ENCODE results near the gene TUBD1. TPM values are rescaled to one million over a fixed set of nuclear protein-coding genes. Genes with fewer than 3 reads are reported as not detected.

Gene TUBD1
- total RNA-seq, 2 experiments from 2014 or later = 8.6 to 13.0 TPM

DNA sequence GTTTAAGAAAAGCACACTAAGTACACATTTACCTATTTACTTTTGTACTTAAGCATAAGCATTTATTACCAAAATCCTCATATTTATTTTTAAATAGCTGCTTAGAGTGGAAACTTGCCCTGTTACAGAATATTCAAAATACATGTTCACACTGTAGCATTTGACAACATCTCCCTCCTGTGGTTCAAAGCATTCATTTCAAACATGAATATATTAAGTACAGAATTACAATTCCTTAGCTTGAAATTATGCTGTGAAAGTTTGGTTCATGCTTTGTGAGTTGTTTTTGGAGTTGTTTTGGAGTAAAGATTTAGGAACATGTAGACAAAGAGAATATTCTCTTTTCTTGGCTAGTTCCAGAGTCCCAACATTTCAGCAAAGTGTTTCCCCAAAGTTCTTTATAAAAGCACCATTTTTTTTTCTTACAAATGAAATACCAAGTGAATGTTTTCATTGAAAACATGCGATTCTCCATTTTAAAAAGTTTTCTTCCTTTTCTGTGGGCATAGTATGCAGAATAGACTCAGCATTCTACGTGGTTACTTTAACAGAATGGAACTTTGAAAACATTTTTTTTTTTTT is 33.2 kb downstream of the TUBD1 start:
- Histone ChIP-seq H4K20me1 (ENCODE audit: insufficient read depth, low read length) (no peaks in the 10 kb centered on the region), H3K27ac (ENCODE audit: low read depth, low read length, poor library complexity, severe bottlenecking) (no peak overlapping the region), H3K9me2 (ENCODE audit: insufficient read depth, low read length) (no peaks in the 10 kb centered on the region), H2AFZ (ENCODE audit: low read length) (no peak overlapping the region), H3K9me3 (ENCODE audit: low read length) (no peaks in the 10 kb centered on the region), H3K79me2 (ENCODE audit: insufficient read depth, low read depth, low read length) (no peaks in the 10 kb centered on the region), H3K36me3 (ENCODE audit: insufficient read depth, low read length) (peaks cover 28% of the 10 kb centered on the region), H3K4me2 (ENCODE audit: low read length) (no peak overlapping the region), H3K4me1 (ENCODE audit: insufficient read depth, low read length, poor library complexity, severe bottlenecking) (no peaks in the 10 kb centered on the region), H3K4me3 (ENCODE audit: low read depth, low read length, poor library complexity, severe bottlenecking) (no peak overlapping the region)
- intact Hi-C loops (cut with micrococcal nuclease; ENCODE audit: unreplicated experiment) = loop anchor here (2.0 kb wide), 1 partner anchor 107 kb away; no protein-coding TSS in a partner anchor
- DNase-seq (ENCODE audit: low spot score) = peak; percentile 47
- TSS peak; percentile 73 for BruUV-seq (replicated peaks)
- ChIA-PET CTCF (ENCODE audit: unreplicated experiment) (interaction anchor here (0.6 to 0.7 kb wide), 2 partner anchors 45 to 110 kb away, joined by 3 read pairs; no protein-coding TSS in a partner anchor), POLR2A (interaction anchor here (0.6 kb wide), 1 partner anchor 29 kb away, joined by 3 read pairs; no protein-coding TSS in a partner anchor)
- no peak for TF ChIP-seq EZH2phosphoT487 (IDR thresholded peaks at IDR 0.05; ENCODE audit: borderline replicate concordance, low read depth, low read length)
- TF ChIP-seq, protein P1, sequence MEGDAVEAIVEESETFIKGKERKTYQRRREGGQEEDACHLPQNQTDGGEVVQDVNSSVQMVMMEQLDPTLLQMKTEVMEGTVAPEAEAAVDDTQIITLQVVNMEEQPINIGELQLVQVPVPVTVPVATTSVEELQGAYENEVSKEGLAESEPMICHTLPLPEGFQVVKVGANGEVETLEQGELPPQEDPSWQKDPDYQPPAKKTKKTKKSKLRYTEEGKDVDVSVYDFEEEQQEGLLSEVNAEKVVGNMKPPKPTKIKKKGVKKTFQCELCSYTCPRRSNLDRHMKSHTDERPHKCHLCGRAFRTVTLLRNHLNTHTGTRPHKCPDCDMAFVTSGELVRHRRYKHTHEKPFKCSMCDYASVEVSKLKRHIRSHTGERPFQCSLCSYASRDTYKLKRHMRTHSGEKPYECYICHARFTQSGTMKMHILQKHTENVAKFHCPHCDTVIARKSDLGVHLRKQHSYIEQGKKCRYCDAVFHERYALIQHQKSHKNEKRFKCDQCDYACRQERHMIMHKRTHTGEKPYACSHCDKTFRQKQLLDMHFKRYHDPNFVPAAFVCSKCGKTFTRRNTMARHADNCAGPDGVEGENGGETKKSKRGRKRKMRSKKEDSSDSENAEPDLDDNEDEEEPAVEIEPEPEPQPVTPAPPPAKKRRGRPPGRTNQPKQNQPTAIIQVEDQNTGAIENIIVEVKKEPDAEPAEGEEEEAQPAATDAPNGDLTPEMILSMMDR (conservative IDR thresholded peaks at IDR 0.05; ENCODE audit: low read length) = peak; percentile 80

DNA sequence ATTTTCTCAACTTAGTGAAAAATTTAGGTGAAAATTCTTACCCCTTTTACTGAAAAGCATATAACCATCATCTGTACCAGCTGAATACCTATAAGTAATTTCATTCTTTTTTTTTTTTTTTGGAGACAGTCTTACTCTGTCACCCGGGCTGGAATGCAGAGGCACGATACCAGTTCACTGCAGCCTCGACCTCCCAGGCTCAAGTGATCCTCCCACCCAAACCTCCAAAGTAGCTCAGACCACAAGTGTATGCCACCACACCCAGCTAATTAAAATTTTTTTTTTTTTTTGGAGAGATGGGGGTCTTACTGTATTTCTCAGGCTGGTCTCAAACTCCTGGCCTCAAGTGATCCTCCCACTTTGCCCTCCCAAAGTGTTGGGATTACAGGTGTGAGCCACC is 33.8 kb downstream of the TUBD1 start:
- Histone ChIP-seq H3K79me2 (ENCODE audit: insufficient read depth, low read depth, low read length) (no peaks in the 10 kb centered on the region), H3K9me3 (ENCODE audit: low read length) (no peaks in the 10 kb centered on the region), H3K36me3 (ENCODE audit: insufficient read depth, low read length) (peaks cover 28% of the 10 kb centered on the region), H4K20me1 (ENCODE audit: insufficient read depth, low read length) (no peaks in the 10 kb centered on the region), H3K4me1 (ENCODE audit: insufficient read depth, low read length, poor library complexity, severe bottlenecking) (peaks cover 2% of the 10 kb centered on the region), H2AFZ (ENCODE audit: low read length) (no peak overlapping the region), H3K27ac (ENCODE audit: low read depth, low read length, poor library complexity, severe bottlenecking) (no peak overlapping the region), H3K4me3 (ENCODE audit: low read depth, low read length, poor library complexity, severe bottlenecking) (no peak overlapping the region), H3K9me2 (ENCODE audit: insufficient read depth, low read length) (no peaks in the 10 kb centered on the region), H3K4me2 (ENCODE audit: low read length) (no peak overlapping the region)
- DNase-seq (ENCODE audit: low spot score) = no peak
- TF ChIP-seq EZH2phosphoT487 (IDR thresholded peaks at IDR 0.05; ENCODE audit: borderline replicate concordance, low read depth, low read length) = no peak
- TF ChIP-seq, protein P1 (conservative IDR thresholded peaks at IDR 0.05; ENCODE audit: low read length) = no peak
- intact Hi-C loops (cut with micrococcal nuclease; ENCODE audit: unreplicated experiment) = loop anchor here (2.0 kb wide), 1 partner anchor 106 kb away; no protein-coding TSS in a partner anchor
- no TSS peak for BruUV-seq (replicated peaks)
- ChIA-PET CTCF (ENCODE audit: unreplicated experiment) (interaction anchor here (0.6 kb wide), 1 partner anchor 44 kb away, joined by 3 read pairs; no protein-coding TSS in a partner anchor), POLR2A (interaction anchor here (0.6 to 0.7 kb wide), 4 partner anchors 10 to 135 kb away, joined by 3 read pairs; no protein-coding TSS in a partner anchor)

All from OCI-LY7 (cell line).